GM18520 (cell line): ENCODE measurements around the gene UTF1.
"Not testable (repeated sequence)": the region's sequence is repeated elsewhere in the genome, so short reads cannot be mapped to it uniquely, and the experiment has no call there.

ENCODE experiments used
- ATAC-seq: cut with Tn5 transposase; IDR thresholded peaks from one replicate; pipeline ENCODE4 v1.9.1; 2021; ENCODE audit not compliant: unreplicated experiment

Gene UTF1

GRCh38 chr10:133226251-133226808 is 3.7 kb upstream of the UTF1 start:
- no peak for ATAC-seq

- ATAC-seq: no peak
Measured at GRCh38 chr10:133227256-133227655, 2.8 kb upstream of the UTF1 start.

GRCh38 chr10:133229265-133230043 is 563 bp upstream of the UTF1 start:
- ATAC-seq: no peak

GRCh38 chr10:133230387-133231195 is 574 bp downstream of the UTF1 start:
- no peak for ATAC-seq

- ATAC-seq: no peak
Measured at GRCh38 chr10:133231244-133231945, 1.4 kb downstream of the UTF1 start.

- ATAC-seq: no peak
Measured at GRCh38 chr10:133231946-133232574, 2.0 kb downstream of the UTF1 start.

- ATAC-seq: not testable (repeated sequence)
Measured at GRCh38 chr10:133234796-133235195, 4.8 kb downstream of the UTF1 start.

GRCh38 chr10:133235265-133235855 is 5.3 kb downstream of the UTF1 start:
- no peak for ATAC-seq

GRCh38 chr10:133235932-133236331 is 5.9 kb downstream of the UTF1 start:
- ATAC-seq: no peak

GRCh38 chr10:133236401-133237240 is 6.6 kb downstream of the UTF1 start:
- no peak for ATAC-seq

- no peak for ATAC-seq
Measured at GRCh38 chr10:133237241-133237587, 7.2 kb downstream of the UTF1 start.

- ATAC-seq: no peak
Measured at GRCh38 chr10:133237588-133238465, 7.8 kb downstream of the UTF1 start, which contains the start of gene VENTX. VENTX (plus strand) TSS chr10:133237855; CDS start chr10:133237915, 60 bp downstream.

- ATAC-seq: no peak
Measured at GRCh38 chr10:133238466-133238804, 8.4 kb downstream of the UTF1 start.

- no peak for ATAC-seq
Measured at GRCh38 chr10:133239990-133240389, 10.0 kb downstream of the UTF1 start.

- ATAC-seq: no peak
Measured at GRCh38 chr10:133241501-133242205, 11.6 kb downstream of the UTF1 start.

- ATAC-seq: no peak
Measured at GRCh38 chr10:133242611-133243356, 12.8 kb downstream of the UTF1 start.

GRCh38 chr10:133243593-133243992 is 13.6 kb downstream of the UTF1 start:
- ATAC-seq: no peak
